Cardiac muscle cell (in vitro differentiated cells and primary cell): Measurements from ENCODE around the gene CERCAM. TPM values are rescaled to one million over a fixed set of nuclear protein-coding genes. Genes with fewer than 3 reads are reported as not detected.

ENCODE experiments used
- DNase-seq, 2 donors: peaks; one replicate each; pipeline versions ENCODE4 v3.0.0 to v3.0.0-alpha.2; 2010 to 2017; ENCODE audit warnings: low read depth in 1 of 2, low spot score in 1 of 2
- H3K27ac ChIP-seq: fragments of 200-600 bp; sonication (generic); 2 replicates; pipeline ENCODE4 v1.5.1; 2016
- H3K27me3 ChIP-seq: fragments of 200-600 bp; sonication (generic); 2 replicates; pipeline ENCODE4 v1.6.0; 2016; ENCODE audit warnings: control low read depth
- H3K36me3 ChIP-seq: fragments of 200-600 bp; sonication (generic); 2 replicates; pipeline ENCODE4 v1.5.1; 2016; ENCODE audit warnings: control low read depth
- H3K4me1 ChIP-seq: fragments of 200-600 bp; sonication (generic); 2 replicates; pipeline ENCODE4 v1.8.1; 2017; ENCODE audit warnings: low read depth, mild to moderate bottlenecking, mixed run types
- H3K4me3 ChIP-seq: fragments of 200-600 bp; sonication (generic); 2 replicates; pipeline ENCODE4 v1.5.1; 2016; ENCODE audit warnings: mild to moderate bottlenecking
- H3K9me3 ChIP-seq: fragments of 200-600 bp; sonication (generic); 2 replicates; pipeline ENCODE4 v1.5.1; 2017; ENCODE audit warnings: low read depth, mild to moderate bottlenecking, control low read depth
- polyA plus RNA-seq: library from polyadenylated mRNA; unstranded; fragments of >200 nt; fragmentation: Nextera tagmentation; extraction: Ambion mirVana; gene quantifications from 2 replicates; pipeline ENCODE4 v1.2.1, GENCODE V29; 2016
- total RNA-seq: library from RNA; depleted of rRNA; stranded (reverse); fragments of >200 nt; gene quantifications from 2 replicates; pipeline ENCODE4 v1.2.3, GENCODE V29; 2016
- TF ChIP-seq, protein P1 (sequence below): IDR thresholded peaks from 2 replicates; pipeline ENCODE4 v1.5.1; 2012; ENCODE audit warnings: low read depth, mild to moderate bottlenecking, low read length

The CERCAM gene
- total and polyA plus RNA-seq, 2 experiments from 2014 or later: 38.6 to 53.8 TPM

DNA sequence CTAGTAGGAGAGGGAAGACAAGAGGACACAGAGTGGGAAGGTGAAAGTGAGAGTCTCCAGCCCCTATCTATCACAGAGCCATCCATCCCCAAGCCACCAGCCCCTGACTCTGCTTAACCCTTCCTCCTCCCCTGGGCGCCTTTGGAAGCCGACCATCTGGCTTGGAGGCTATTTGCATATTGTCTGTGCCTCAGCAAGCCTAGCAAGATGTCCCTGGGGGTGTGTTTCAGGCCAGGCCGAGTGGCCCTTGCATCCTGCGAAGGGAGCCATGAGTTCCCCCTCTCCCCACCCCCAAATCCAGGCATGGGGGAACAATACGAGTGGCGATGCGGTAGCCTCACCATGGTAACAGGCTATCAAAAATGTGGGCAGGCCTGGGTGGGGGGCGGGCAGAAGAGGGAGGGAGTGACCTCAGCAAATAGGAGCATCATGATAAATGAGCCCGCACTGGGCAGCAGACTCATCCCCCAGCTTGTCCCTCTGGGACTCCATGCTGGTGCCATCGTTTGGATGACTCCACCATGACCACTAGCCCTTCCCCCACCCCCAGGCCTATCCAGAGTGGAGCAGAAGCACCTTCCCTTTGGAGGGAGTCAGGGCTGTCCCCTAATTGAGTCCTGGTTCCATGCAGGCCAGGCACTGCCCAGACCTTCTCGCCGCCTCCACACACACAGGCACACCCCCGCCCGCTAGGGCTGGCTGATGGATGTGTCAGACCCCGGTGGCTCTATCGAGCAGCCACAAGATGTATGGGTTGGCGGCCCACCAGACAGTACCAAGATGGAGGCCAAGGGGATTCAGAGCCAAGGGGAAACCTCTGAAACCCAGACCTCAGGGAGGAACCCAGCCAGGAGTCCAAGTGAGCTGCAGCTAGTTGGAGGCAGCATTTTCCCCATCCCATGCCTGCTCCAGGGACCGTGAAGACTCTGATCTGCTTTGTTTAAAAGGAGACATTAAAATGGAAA lies 34.9 kb upstream of the CERCAM start:
- Histone ChIP-seq H3K9me3 (no peaks in the 10 kb centered on the region), H3K4me1 (peaks cover 12% of the 10 kb centered on the region), H3K27me3 (peaks cover 10% of the 10 kb centered on the region), H3K27ac (no peak overlapping the region), H3K36me3 (peaks cover 13% of the 10 kb centered on the region), H3K4me3 (no peak overlapping the region)
- TF ChIP-seq, protein P1, sequence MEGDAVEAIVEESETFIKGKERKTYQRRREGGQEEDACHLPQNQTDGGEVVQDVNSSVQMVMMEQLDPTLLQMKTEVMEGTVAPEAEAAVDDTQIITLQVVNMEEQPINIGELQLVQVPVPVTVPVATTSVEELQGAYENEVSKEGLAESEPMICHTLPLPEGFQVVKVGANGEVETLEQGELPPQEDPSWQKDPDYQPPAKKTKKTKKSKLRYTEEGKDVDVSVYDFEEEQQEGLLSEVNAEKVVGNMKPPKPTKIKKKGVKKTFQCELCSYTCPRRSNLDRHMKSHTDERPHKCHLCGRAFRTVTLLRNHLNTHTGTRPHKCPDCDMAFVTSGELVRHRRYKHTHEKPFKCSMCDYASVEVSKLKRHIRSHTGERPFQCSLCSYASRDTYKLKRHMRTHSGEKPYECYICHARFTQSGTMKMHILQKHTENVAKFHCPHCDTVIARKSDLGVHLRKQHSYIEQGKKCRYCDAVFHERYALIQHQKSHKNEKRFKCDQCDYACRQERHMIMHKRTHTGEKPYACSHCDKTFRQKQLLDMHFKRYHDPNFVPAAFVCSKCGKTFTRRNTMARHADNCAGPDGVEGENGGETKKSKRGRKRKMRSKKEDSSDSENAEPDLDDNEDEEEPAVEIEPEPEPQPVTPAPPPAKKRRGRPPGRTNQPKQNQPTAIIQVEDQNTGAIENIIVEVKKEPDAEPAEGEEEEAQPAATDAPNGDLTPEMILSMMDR: no peak
- no peak for DNase-seq

DNA sequence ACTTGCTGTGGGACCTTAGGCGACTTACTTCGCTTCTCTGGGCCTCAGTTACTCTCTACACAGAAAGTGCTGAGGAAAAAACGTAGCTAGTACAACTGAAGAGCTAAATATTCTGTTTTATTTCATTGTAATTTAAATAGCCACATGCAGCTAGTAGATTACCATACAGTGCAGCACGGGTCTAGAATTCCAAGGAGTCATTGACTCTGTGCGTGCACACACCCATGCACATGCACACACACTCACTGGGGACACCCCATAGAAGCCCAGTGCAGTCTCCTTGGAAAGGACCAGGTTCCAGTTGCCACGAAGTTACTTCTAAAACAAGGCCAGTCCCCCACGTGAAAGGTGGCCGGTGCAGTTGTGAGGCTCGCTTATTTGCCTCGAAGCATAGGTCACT lies 32.5 kb upstream of the CERCAM start:
- TF ChIP-seq, protein P1: no peak
- peaks cover 13% of the 10 kb centered on the region for H3K36me3 ChIP-seq
- peaks cover 20% of the 10 kb centered on the region for H3K4me1 ChIP-seq
- H3K27ac ChIP-seq: no peak overlapping the region
- DNase-seq: no peak
- H3K27me3 ChIP-seq: peaks cover 34% of the 10 kb centered on the region
- H3K9me3 ChIP-seq: no peaks in the 10 kb centered on the region
- no peak overlapping the region for H3K4me3 ChIP-seq

DNA sequence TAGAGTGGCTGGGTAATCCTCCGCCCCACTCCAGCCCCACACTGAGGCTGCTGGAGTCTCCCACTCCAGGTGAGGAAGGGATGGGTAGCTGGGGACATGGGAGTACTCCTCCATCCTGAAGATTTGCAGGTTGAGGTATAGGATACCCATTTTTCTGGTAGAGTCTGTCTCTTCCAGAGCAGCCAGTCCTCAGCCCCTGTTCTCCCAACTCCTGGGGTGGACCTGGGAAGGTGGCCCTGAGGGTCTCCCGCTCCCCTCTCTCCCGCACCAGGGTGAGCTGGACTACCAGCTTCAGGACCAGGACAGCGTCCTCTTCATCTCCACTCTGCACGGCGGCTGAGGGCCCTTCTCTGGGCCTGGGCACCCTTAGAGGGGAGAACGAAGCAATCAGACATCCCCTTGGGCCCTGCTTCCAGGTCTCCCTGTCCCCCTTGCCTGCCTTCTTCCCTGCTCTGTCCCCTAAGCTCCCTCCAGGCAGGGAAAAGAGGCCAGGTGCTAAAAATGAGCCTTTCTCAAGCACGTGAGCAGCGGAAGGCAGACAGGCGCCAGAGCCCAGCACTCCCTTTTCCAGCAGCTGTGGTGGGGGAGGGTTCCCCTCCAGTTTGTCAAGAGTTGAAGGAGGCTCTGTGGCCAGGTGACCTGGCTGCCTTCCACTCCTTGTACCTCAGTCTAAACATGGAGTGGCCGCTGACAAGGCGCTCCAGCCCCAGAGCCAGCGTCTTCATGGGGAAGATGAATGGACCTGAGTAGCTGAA lies 31.1 kb upstream of the CERCAM start:
- TF ChIP-seq, protein P1: no peak
- H3K27me3 ChIP-seq: peaks cover 48% of the 10 kb centered on the region
- DNase-seq: peak in 1 of 2 donors; percentile 73

DNA sequence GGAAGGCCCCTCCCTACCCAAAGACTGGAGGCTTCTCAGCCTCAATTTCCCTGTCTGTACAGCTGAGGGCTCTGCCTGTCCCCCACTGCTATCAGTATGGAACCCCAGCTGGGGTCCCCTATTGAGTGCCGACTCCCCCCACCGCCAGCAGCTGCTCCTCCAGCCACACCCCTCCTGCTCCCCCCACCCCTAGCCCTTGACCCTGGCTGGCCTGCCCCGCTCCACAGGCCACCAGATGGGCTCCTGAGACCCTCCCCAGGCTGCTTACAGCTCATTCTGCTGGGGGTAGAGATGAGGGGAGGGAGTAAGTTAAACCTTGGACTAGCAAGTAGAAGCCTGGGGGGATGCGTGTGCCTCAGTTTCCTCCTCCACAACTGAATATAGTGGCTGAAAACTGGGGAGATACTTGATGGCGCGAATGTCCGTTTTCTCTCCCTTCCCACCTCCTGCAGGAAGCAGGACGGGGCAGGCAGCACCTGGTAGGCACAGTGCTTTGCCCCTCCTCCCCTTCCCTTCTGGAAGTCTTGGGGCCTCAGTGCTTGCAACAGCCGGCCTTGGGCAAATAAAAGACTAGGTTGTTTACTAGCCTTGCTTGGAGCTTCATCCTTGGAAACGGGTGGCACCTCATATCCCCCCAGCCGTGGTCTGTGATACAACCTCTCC lies 30.4 kb upstream of the CERCAM start:
- peaks cover 55% of the 10 kb centered on the region for H3K27me3 ChIP-seq
- no peak overlapping the region for H3K27ac ChIP-seq

More for the DNA sequence above, 31.1 kb upstream of the CERCAM start:
- Histone ChIP-seq H3K27ac (no peak overlapping the region), H3K9me3 (no peaks in the 10 kb centered on the region), H3K36me3 (peaks cover 13% of the 10 kb centered on the region), H3K4me3 (no peak overlapping the region), H3K4me1 (peaks cover 24% of the 10 kb centered on the region)

More for the DNA sequence above, 30.4 kb upstream of the CERCAM start:
- no peak for DNase-seq
- H3K4me3 ChIP-seq: no peak overlapping the region
- H3K4me1 ChIP-seq: peaks cover 24% of the 10 kb centered on the region
- TF ChIP-seq, protein P1: no peak
- H3K9me3 ChIP-seq: no peaks in the 10 kb centered on the region
- peaks cover 13% of the 10 kb centered on the region for H3K36me3 ChIP-seq
